GM11168 (cell line): ENCODE results near the gene TNNT2.

Experiments
- in situ Hi-C: fragments of 300-500 bp; cut with MboI; formaldehyde crosslinking; loops from one replicate; pipeline ENCODE4 v1.12.0; 2022; ENCODE audit warnings: low sequenced_read_pairs; ENCODE audit not compliant: unreplicated experiment

TNNT2 gene

GRCh38 chr1:201379733-201380242, 2.3 kb upstream of the TNNT2 start:
- in situ Hi-C loops, result no loop called here

GRCh38 chr1:201378804-201379203, 1.3 kb upstream of the TNNT2 start:
- in situ Hi-C loops, result no loop called here

GRCh38 chr1:201376464-201377374, 761 bp downstream of the TNNT2 start:
- in situ Hi-C loops, result no loop called here

- in situ Hi-C loops, result no loop called here
Measured at GRCh38 chr1:201376107-201376463, 1.4 kb downstream of the TNNT2 start.

- in situ Hi-C loops, result no loop called here
Measured at GRCh38 chr1:201375169-201375568, 2.3 kb downstream of the TNNT2 start.

GRCh38 chr1:201374364-201374763, 3.1 kb downstream of the TNNT2 start:
- in situ Hi-C loops, result no loop called here

- in situ Hi-C loops, result no loop called here
Measured at GRCh38 chr1:201371792-201372191, 5.7 kb downstream of the TNNT2 start.

- in situ Hi-C loops, result no loop called here
Measured at GRCh38 chr1:201371276-201371675, 6.2 kb downstream of the TNNT2 start.

- in situ Hi-C loops, result no loop called here
Measured at GRCh38 chr1:201370500-201370899, 7.0 kb downstream of the TNNT2 start.

GRCh38 chr1:201369209-201369608, 8.3 kb downstream of the TNNT2 start:
- in situ Hi-C loops, result no loop called here

- in situ Hi-C loops, result no loop called here
Measured at GRCh38 chr1:201366696-201367095, 10.8 kb downstream of the TNNT2 start.

- in situ Hi-C loops, result no loop called here
Measured at GRCh38 chr1:201365251-201365650, 12.2 kb downstream of the TNNT2 start.

GRCh38 chr1:201364808-201365105, 12.7 kb downstream of the TNNT2 start:
- in situ Hi-C loops, result no loop called here

- in situ Hi-C loops, result no loop called here
Measured at GRCh38 chr1:201363467-201363866, 14.0 kb downstream of the TNNT2 start.

GRCh38 chr1:201362906-201363305, 14.6 kb downstream of the TNNT2 start:
- in situ Hi-C loops, result no loop called here

- in situ Hi-C loops, result no loop called here
Measured at GRCh38 chr1:201361652-201362504, 15.6 kb downstream of the TNNT2 start.

- in situ Hi-C loops, result no loop called here
Measured at GRCh38 chr1:201360901-201361651, 16.4 kb downstream of the TNNT2 start.

GRCh38 chr1:201360486-201360885, 17.0 kb downstream of the TNNT2 start:
- in situ Hi-C loops, result no loop called here

GRCh38 chr1:201359873-201360210, 17.6 kb downstream of the TNNT2 start:
- in situ Hi-C loops, result no loop called here

- in situ Hi-C loops, result no loop called here
Measured at GRCh38 chr1:201359031-201359872, 18.2 kb downstream of the TNNT2 start.
